SK-N-MC (cell line): ENCODE data around the gene RTN4IP1.

Source experiments
- EZH2 ChIP-seq: fragments of 200-600 bp; sonication (generic); IDR thresholded peaks from one replicate; pipeline ENCODE4 v1.6.1; 2017; ENCODE audit warnings: antibody characterized with exemption
- FOXP2 ChIP-seq: optimal IDR thresholded peaks from 2 replicates; pipeline ENCODE3; 2011; ENCODE audit warnings: mild to moderate bottlenecking, moderate library complexity; ENCODE audit not compliant: insufficient read depth; ENCODE audit errors: extremely low read length, control extremely low read depth
- POLR2AphosphoS5 ChIP-seq: IDR thresholded peaks from 2 replicates; pipeline ENCODE4 v1.6.1; 2012; ENCODE audit warnings: mild to moderate bottlenecking, low read depth, low read length, borderline replicate concordance

DNA sequence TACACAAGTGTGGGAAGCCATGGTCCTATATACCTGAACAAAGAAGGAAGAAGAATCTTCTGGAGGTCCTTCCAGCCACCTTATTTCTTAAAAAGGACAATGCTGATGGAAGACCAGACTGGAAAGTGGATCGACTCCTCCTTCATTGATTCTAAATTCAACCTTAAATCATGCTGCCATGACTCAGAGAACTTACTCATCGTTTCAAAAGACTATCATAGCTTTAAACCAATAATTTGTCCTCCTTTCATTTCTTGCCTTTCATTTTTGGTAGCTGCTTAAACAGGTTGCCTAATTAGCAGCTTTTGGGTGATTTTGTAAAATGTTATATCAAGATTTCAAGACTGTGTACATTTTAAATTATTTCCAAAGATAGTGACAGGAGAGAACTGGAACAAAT, 60.8 kb downstream of the RTN4IP1 start:
- TF ChIP-seq POLR2AphosphoS5 (no peak), EZH2 (no peak), FOXP2 (no peak)
